ENCODE measurements around the gene MAP4. TPM values are rescaled to one million over a fixed set of nuclear protein-coding genes. Genes with fewer than 3 reads are reported as not detected.
"Not testable (repeated sequence)": the region's sequence is repeated elsewhere in the genome, so short reads cannot be mapped to it uniquely, and the experiment has no call there.

Gene MAP4
- total and polyA plus RNA-seq, 2 experiments from 2014 or later, result 121 to 235 TPM

DNA sequence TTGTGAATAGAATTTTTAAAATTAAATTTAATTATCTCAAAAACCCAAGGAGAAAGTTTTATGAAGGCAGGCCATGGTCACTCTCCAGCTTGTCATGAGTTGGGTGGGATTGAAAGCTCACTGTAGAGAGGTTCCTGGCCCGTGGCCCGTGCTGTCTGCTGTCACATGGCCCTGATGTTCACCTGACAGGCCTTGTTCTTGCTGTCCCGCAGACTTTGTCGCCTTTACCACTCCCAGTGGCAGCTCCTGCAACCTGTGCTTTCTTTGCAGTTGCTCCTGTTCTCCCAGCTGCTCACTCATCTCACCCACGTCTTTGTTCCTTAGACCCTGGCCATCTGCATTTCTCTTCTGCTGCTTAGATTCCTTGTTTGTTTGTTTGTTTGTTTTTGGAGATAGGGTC, 177.7 kb downstream of the MAP4 start:
- 85 to 87% methylated on average over 5 of the region's 5 CpGs for WGBS, 2 experiments (ENCODE audit: low coverage in 1 of 2, low lambda C conversion rate in 2 of 2, missing lambda C conversion rate in 2 of 2)
- H3F3A ChIP-seq (ENCODE audit: insufficient read depth), result no peaks in the 10 kb centered on the region
- H3K79me2 ChIP-seq (ENCODE audit: insufficient read depth), result peaks cover 36% of the 10 kb centered on the region
- no peak for DNase-seq
- peaks cover 48% of the 10 kb centered on the region; the same call in 1 of the 2 replicates for H3K36me3 ChIP-seq (ENCODE audit: low read depth)
- no peaks in the 10 kb centered on the region for H3K9me2 ChIP-seq (ENCODE audit: insufficient read depth)
- no peak for TF ChIP-seq EZH2 (IDR thresholded peaks at IDR 0.05; ENCODE audit: insufficient read depth, poor library complexity, severe bottlenecking)
- TF ChIP-seq EZH2phosphoT487 (IDR thresholded peaks at IDR 0.05; ENCODE audit: insufficient read depth, low read depth), result no peak
- in situ Hi-C loops (cut with MboI), result loop anchor here (10.0 kb wide), 1 partner anchor 316 kb away; no protein-coding TSS in a partner anchor
- no peak overlapping the region for H3K9ac ChIP-seq
- H4K20me1 ChIP-seq (ENCODE audit: insufficient read depth), result no peaks in the 10 kb centered on the region
- no peaks in the 10 kb centered on the region for H3K27me3 ChIP-seq (replicated peaks; ENCODE audit: insufficient read depth)
- H2AFZ ChIP-seq, result no peak overlapping the region
- H3K4me2 ChIP-seq (ENCODE audit: unreplicated experiment), result no peak overlapping the region
- H3K4me1 ChIP-seq (ENCODE audit: insufficient read depth), result no peaks in the 10 kb centered on the region
- no peak overlapping the region for H3K27ac ChIP-seq
- H3K4me3 ChIP-seq, result no peak overlapping the region
- no peaks in the 10 kb centered on the region for H3K9me3 ChIP-seq (ENCODE audit: low read depth)

DNA sequence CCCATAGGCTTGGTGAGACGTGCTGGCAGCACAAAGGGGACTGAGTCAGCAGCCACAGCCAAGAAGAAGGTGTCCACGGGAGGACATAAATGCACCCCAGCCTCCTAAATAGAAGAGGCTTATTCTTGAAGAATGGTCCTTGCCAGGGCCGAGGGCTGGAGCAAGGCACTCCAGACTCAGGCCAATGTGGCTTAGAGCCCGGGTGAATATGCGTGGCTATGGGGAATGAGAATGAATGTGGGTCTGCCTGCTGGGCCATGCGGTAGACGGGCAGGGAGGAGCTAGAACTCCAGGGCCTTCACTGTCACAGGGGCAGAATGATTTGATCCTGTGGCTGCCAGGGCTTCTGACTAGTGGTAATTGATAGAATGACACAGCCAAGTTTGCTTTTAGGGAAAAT, 179.2 kb downstream of the MAP4 start:
- H2AFZ ChIP-seq, result no peak overlapping the region
- peaks cover 37% of the 10 kb centered on the region for H3K79me2 ChIP-seq (ENCODE audit: insufficient read depth)
- TF ChIP-seq EZH2 (IDR thresholded peaks at IDR 0.05; ENCODE audit: insufficient read depth, poor library complexity, severe bottlenecking) (no peak), EZH2phosphoT487 (IDR thresholded peaks at IDR 0.05; ENCODE audit: insufficient read depth, low read depth) (no peak)
- H3K9me2 ChIP-seq (ENCODE audit: insufficient read depth), result no peaks in the 10 kb centered on the region
- WGBS, 2 experiments (ENCODE audit: low coverage in 1 of 2, low lambda C conversion rate in 2 of 2, missing lambda C conversion rate in 2 of 2), result 47 to 55% methylated on average over 7 of the region's 7 CpGs
- H3K4me3 ChIP-seq, result no peak overlapping the region
- H3K36me3 ChIP-seq (ENCODE audit: low read depth), result peaks cover 47% of the 10 kb centered on the region
- H3K9me3 ChIP-seq (ENCODE audit: low read depth), result no peaks in the 10 kb centered on the region
- no peak overlapping the region for H3K9ac ChIP-seq
- no peak for DNase-seq
- H3K4me2 ChIP-seq (ENCODE audit: unreplicated experiment), result no peak overlapping the region
- no peaks in the 10 kb centered on the region for H3K4me1 ChIP-seq (ENCODE audit: insufficient read depth)
- H3K27ac ChIP-seq, result no peak overlapping the region
- H3F3A ChIP-seq (ENCODE audit: insufficient read depth), result no peaks in the 10 kb centered on the region
- in situ Hi-C loops (cut with MboI), result loop anchor here (10.0 kb wide), 1 partner anchor 318 kb away; no protein-coding TSS in a partner anchor
- H4K20me1 ChIP-seq (ENCODE audit: insufficient read depth), result no peaks in the 10 kb centered on the region
- no peaks in the 10 kb centered on the region for H3K27me3 ChIP-seq (replicated peaks; ENCODE audit: insufficient read depth)

DNA sequence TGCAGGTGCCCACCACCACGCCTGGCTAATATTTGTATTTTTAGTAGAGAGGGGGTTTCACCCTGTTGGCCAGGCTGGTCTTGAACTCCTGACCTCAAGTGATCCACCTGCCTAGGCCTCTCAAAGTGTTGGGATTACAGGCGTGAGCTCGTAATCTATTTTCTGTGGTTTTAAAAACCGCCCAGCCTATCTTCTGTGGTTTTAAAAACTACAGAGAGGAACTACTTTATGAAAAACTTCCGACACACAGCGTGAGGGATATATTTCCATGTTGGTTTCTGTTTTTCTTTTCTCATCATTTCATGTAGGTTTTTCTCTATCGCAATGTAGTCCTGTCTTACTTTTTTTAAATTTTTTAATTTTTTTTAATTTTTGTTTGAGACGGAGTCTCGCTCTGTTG, 186.7 kb downstream of the MAP4 start:
- H2AFZ ChIP-seq; H3K9ac ChIP-seq; H4K20me1 ChIP-seq (ENCODE audit: insufficient read depth); H3K4me3 ChIP-seq; H3F3A ChIP-seq (ENCODE audit: insufficient read depth); H3K9me2 ChIP-seq (ENCODE audit: insufficient read depth); DNase-seq; H3K9me3 ChIP-seq (ENCODE audit: low read depth); H3K4me2 ChIP-seq (ENCODE audit: unreplicated experiment); H3K27ac ChIP-seq; H3K27me3 ChIP-seq (replicated peaks; ENCODE audit: insufficient read depth); in situ Hi-C loops (cut with MboI): not testable (repeated sequence)
- peaks cover 53% of the 10 kb centered on the region for H3K79me2 ChIP-seq (ENCODE audit: insufficient read depth)
- H3K4me1 ChIP-seq (ENCODE audit: insufficient read depth), result peaks cover 11% of the 10 kb centered on the region
- 95 to 96% methylated on average over 9 of the region's 9 CpGs for WGBS, 2 experiments (ENCODE audit: low coverage in 1 of 2, low lambda C conversion rate in 2 of 2, missing lambda C conversion rate in 2 of 2)
- H3K36me3 ChIP-seq (ENCODE audit: low read depth), result peaks cover 48% of the 10 kb centered on the region

- H3K79me2 ChIP-seq (ENCODE audit: insufficient read depth), result peaks cover 51% of the 10 kb centered on the region
- H3K36me3 ChIP-seq (ENCODE audit: low read depth), result peaks cover 16% of the 10 kb centered on the region; the same call in 1 of the 2 replicates
- TF ChIP-seq EZH2 (IDR thresholded peaks at IDR 0.05; ENCODE audit: insufficient read depth, poor library complexity, severe bottlenecking), result no peak
- TF ChIP-seq EZH2phosphoT487 (IDR thresholded peaks at IDR 0.05; ENCODE audit: insufficient read depth, low read depth), result no peak
- WGBS, 2 experiments (ENCODE audit: low coverage in 1 of 2, low lambda C conversion rate in 2 of 2, missing lambda C conversion rate in 2 of 2), result 18 to 20% methylated on average over 7 of the region's 7 CpGs
- peaks cover 11% of the 10 kb centered on the region for H3K4me1 ChIP-seq (ENCODE audit: insufficient read depth)
- peak overlapping the region; percentile 95 for H3K9ac ChIP-seq
- DNase-seq, result no peak
- H3K27ac ChIP-seq, result peak overlapping the region; percentile 43
- H2AFZ ChIP-seq, result peak overlapping the region; percentile 75
- H4K20me1 ChIP-seq (ENCODE audit: insufficient read depth), result no peaks in the 10 kb centered on the region
- no peaks in the 10 kb centered on the region for H3K27me3 ChIP-seq (replicated peaks; ENCODE audit: insufficient read depth)
- no peaks in the 10 kb centered on the region for H3K9me2 ChIP-seq (ENCODE audit: insufficient read depth)
- no peaks in the 10 kb centered on the region for H3F3A ChIP-seq (ENCODE audit: insufficient read depth)
- in situ Hi-C loops (cut with MboI), result no loop called here
- H3K4me2 ChIP-seq (ENCODE audit: unreplicated experiment), result peak overlapping the region; percentile 80
- H3K4me3 ChIP-seq, result peak overlapping the region; percentile 85
- no peaks in the 10 kb centered on the region for H3K9me3 ChIP-seq (ENCODE audit: low read depth)
Measured at GRCh38 chr3:47825590-47825989, 190.6 kb downstream of the MAP4 start.

All from GM23248 (cell line).